ENCODE measurements around the gene ERICH4.
"Not testable (repeated sequence)": the region's sequence is repeated elsewhere in the genome, so short reads cannot be mapped to it uniquely, and the experiment has no call there.

ERICH4 gene

DNA sequence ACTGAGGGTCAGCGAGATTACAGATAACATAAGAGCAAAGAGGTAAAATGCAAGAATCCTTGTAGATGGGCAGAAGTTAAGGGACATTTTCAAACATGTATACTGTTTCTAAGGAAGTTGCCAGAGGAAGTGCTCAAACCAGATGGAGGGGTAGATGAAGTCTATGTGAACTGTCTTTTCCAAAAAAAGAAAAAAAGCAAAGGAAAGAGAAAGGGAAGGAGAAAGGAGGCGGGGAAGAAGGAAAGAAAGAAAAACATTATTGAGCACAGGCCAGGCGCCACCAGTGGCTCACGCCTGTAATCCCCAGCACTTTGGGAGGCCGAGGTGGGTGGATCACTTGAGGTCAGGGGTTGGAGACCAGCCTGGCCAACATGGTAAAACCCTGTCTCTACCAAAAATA, 8.5 kb upstream of the ERICH4 start:
- in situ Hi-C loops (cut with MboI; ENCODE audit: low sequenced_read_pairs, unreplicated experiment) = no loop called here
- DNase-seq (ENCODE audit: low spot score) = no peak
- TF ChIP-seq, protein P1, sequence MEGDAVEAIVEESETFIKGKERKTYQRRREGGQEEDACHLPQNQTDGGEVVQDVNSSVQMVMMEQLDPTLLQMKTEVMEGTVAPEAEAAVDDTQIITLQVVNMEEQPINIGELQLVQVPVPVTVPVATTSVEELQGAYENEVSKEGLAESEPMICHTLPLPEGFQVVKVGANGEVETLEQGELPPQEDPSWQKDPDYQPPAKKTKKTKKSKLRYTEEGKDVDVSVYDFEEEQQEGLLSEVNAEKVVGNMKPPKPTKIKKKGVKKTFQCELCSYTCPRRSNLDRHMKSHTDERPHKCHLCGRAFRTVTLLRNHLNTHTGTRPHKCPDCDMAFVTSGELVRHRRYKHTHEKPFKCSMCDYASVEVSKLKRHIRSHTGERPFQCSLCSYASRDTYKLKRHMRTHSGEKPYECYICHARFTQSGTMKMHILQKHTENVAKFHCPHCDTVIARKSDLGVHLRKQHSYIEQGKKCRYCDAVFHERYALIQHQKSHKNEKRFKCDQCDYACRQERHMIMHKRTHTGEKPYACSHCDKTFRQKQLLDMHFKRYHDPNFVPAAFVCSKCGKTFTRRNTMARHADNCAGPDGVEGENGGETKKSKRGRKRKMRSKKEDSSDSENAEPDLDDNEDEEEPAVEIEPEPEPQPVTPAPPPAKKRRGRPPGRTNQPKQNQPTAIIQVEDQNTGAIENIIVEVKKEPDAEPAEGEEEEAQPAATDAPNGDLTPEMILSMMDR (IDR thresholded peaks at IDR 0.05; ENCODE audit: borderline replicate concordance, control extremely low read depth, extremely low read depth, insufficient read depth, missing control alignments) = no peak

DNA sequence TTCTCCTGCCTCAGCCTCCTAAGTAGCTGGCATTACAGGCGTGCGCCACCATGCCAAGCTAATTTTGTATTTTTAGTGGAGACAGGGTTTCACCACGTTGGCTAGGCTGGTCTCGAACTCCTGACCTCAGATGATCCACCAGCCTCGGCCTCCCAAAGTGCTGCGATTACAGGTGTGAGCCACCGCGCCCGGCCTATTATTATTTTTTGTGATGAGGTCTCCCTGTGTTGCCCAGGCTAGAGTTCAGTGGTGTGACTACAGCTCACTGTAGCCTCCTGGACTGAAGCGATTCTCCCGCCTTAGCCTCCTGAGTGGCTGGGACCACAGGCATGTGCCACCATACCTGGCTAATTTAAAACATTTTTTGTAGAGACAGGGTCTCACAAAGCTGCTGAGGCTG, 7.6 kb upstream of the ERICH4 start:
- DNase-seq (ENCODE audit: low spot score); in situ Hi-C loops (cut with MboI; ENCODE audit: low sequenced_read_pairs, unreplicated experiment): not testable (repeated sequence)

DNA sequence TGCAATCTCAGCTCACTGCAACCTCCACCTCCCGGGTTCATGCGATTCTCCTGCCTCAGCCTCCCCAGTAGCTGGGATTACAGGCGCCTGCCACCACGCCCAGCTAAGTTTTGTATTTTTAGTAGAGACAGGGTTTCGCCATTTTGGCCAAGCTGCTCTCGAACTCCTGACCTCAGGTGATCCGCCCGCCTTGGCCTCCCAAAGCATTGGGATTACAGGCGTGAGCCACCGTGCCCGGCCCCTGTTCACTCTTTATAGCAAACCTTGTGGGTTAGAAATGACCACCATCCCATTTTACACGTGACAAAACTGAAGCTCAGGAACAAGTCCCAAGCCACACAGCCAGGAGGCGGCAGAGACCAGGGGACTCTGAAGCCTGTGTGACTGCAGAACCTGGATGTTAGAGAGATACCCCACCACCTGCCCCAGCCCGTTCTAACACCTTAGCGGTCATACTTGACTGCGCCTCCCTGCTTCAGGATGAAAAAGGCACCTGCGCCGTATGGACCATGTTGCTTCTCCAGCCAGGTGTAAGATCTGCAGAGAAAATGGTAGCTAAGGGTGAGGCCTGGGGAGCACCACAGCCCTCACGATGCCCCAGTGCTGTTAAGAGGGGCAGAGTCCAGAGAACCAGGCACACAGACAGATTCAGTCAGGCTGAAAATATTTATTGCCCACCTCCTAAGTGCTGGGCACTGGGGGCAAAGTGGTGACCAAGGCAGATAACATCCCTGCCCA, 6.9 kb upstream of the ERICH4 start:
- in situ Hi-C loops (cut with MboI; ENCODE audit: low sequenced_read_pairs, unreplicated experiment) = no loop called here
- TF ChIP-seq, protein P1 (IDR thresholded peaks at IDR 0.05; ENCODE audit: borderline replicate concordance, control extremely low read depth, extremely low read depth, insufficient read depth, missing control alignments) = no peak
- DNase-seq (ENCODE audit: low spot score) = no peak

DNA sequence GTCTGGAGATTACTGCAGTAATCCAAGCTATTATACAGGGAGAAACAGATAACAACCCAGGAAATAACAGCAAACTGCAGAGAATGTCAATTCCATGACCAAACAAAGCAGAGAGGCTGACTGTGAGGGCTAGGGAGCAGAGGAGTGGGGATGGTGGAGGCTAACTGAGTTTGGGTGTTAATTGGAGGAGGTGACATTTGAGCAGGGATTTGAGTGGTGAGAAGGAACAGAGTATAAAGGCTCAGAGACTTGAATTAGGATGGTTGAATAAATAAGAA, 6.3 kb upstream of the ERICH4 start:
- in situ Hi-C loops (cut with MboI; ENCODE audit: low sequenced_read_pairs, unreplicated experiment) = no loop called here
- no peak for DNase-seq (ENCODE audit: low spot score)
- TF ChIP-seq, protein P1 (IDR thresholded peaks at IDR 0.05; ENCODE audit: borderline replicate concordance, control extremely low read depth, extremely low read depth, insufficient read depth, missing control alignments) = no peak

DNA sequence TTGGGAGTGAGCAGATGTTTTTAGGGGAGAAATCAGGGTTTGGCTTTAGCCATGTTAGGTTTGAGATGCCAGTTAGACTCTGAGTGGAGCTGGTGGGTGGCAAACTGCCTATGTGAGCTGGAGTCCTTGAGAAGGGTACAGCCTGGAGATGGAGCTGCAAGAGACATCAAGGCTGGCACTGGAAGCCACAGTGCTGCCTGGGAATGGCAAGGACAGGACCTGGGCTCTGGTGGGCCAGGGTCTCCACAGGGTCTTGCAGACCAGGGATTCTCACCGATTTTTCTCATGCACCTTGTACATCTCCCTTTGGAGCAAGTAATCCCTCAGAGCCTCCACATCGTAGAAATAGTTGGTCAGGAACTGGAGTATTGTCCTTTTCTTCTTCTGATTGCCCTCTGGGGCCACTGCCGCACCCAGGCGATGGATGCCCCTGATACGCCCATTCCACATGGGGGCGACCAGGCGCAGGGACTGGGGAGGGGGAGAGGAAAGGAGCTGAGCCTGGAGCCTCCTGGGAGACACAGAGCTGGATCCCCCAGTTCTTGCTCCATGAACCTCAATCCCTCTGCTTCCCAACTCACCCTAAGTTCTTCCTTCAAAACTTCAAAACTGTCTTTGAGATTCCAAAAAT, 4.9 kb upstream of the ERICH4 start:
- TF ChIP-seq, protein P1 (IDR thresholded peaks at IDR 0.05; ENCODE audit: borderline replicate concordance, control extremely low read depth, extremely low read depth, insufficient read depth, missing control alignments) = no peak
- in situ Hi-C loops (cut with MboI; ENCODE audit: low sequenced_read_pairs, unreplicated experiment) = no loop called here
- peak; percentile 11 for DNase-seq (ENCODE audit: low spot score)

DNA sequence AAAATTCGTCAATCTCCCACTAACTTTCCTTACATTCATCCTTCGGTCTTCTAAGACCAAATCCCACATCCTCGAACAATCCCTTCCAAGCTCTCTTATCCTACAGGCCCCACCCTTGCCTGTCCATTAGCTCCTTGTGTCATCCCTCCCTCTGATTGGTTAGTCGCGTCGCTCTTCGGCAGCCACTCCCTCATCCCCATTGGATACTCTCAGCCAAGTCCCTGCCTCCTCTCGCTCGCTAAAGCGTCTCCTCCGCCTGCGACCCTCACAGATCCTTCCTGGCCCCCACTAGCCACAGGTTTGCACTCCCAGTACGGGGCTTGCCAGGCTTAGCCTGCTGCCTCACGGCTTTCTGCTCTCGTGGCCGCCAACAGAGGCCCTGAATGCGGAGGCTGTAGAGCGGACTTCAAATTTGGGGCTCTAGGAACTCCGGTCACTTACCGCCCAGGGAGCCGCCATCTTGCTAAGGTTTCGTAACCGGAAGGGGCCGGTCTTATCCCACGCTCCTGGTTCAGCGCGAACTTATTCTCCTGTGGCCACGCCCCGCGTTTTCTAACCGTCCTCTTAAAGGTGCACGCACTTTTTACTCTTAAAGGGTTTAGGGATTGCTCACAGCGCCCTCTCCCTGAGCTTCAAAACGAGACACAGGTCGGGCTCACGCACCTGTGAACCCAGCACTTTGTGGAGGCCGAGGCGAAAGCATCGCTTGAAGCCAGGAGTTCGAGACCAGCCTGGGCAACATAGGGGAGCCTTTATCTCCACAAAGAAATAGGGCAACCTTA, 3.3 kb upstream of the ERICH4 start, which contains the start of gene DMAC2:
Gene DMAC2, minus strand, starts transcription at position 472 of the 782 bp plus-strand sequence. Its CDS starts 13 bp downstream, at position 459.
- TF ChIP-seq, protein P1 (IDR thresholded peaks at IDR 0.05; ENCODE audit: borderline replicate concordance, control extremely low read depth, extremely low read depth, insufficient read depth, missing control alignments) = peak; percentile 66
- in situ Hi-C loops (cut with MboI; ENCODE audit: low sequenced_read_pairs, unreplicated experiment) = loop anchor here (5.0 kb wide), 1 partner anchor 133 kb away; no protein-coding TSS in a partner anchor
- peak; percentile 93 for DNase-seq (ENCODE audit: low spot score)

Data from GM13976 (cell line).